GM18519 (cell line): ENCODE results near the gene CALHM4.
"Not testable (repeated sequence)": the region's sequence is repeated elsewhere in the genome, so short reads cannot be mapped to it uniquely, and the experiment has no call there.

Experiments used
- ATAC-seq: cut with Tn5 transposase; IDR thresholded peaks from one replicate; pipeline ENCODE4 v1.9.1; 2021; ENCODE audit warnings: mild to moderate bottlenecking, moderate library complexity; ENCODE audit not compliant: unreplicated experiment, low FRiP score

The CALHM4 gene

GRCh38 chr6:116571683-116572000 is 18.1 kb downstream of the CALHM4 start:
- ATAC-seq = no peak

GRCh38 chr6:116572162-116572561 is 18.6 kb downstream of the CALHM4 start:
- no peak for ATAC-seq

GRCh38 chr6:116575227-116575626 is 21.7 kb downstream of the CALHM4 start:
- no peak for ATAC-seq

- ATAC-seq = no peak
Measured at GRCh38 chr6:116577486-116577885, 23.9 kb downstream of the CALHM4 start.

GRCh38 chr6:116578335-116578734 is 24.8 kb downstream of the CALHM4 start:
- ATAC-seq = no peak

GRCh38 chr6:116579143-116579542 is 25.6 kb downstream of the CALHM4 start:
- no peak for ATAC-seq

- ATAC-seq = no peak
Measured at GRCh38 chr6:116580198-116580597, 26.6 kb downstream of the CALHM4 start.

GRCh38 chr6:116586276-116586675 is 32.7 kb downstream of the CALHM4 start:
- ATAC-seq = no peak

- no peak for ATAC-seq
Measured at GRCh38 chr6:116586738-116587137, 33.2 kb downstream of the CALHM4 start.

GRCh38 chr6:116595247-116595646 is 41.7 kb downstream of the CALHM4 start:
- no peak for ATAC-seq

- ATAC-seq = no peak
Measured at GRCh38 chr6:116596815-116597214, 43.3 kb downstream of the CALHM4 start.

GRCh38 chr6:116603916-116604315 is 50.4 kb downstream of the CALHM4 start:
- not testable (repeated sequence) for ATAC-seq

GRCh38 chr6:116604868-116605267 is 51.3 kb downstream of the CALHM4 start:
- not testable (repeated sequence) for ATAC-seq

- no peak for ATAC-seq
Measured at GRCh38 chr6:116605935-116606334, 52.4 kb downstream of the CALHM4 start.
